Activated CD8-positive, alpha-beta memory T cell treated with anti-CD3 and anti-CD28 coated beads, Interleukin-2, amount 50 U/mL, for 4 hours (primary cell): ENCODE data around the gene TMEM181.

Source experiments
- DNase-seq: peaks from one replicate; pipeline ENCODE4 v3.0.0-alpha.2; 2020

TMEM181 gene

DNA sequence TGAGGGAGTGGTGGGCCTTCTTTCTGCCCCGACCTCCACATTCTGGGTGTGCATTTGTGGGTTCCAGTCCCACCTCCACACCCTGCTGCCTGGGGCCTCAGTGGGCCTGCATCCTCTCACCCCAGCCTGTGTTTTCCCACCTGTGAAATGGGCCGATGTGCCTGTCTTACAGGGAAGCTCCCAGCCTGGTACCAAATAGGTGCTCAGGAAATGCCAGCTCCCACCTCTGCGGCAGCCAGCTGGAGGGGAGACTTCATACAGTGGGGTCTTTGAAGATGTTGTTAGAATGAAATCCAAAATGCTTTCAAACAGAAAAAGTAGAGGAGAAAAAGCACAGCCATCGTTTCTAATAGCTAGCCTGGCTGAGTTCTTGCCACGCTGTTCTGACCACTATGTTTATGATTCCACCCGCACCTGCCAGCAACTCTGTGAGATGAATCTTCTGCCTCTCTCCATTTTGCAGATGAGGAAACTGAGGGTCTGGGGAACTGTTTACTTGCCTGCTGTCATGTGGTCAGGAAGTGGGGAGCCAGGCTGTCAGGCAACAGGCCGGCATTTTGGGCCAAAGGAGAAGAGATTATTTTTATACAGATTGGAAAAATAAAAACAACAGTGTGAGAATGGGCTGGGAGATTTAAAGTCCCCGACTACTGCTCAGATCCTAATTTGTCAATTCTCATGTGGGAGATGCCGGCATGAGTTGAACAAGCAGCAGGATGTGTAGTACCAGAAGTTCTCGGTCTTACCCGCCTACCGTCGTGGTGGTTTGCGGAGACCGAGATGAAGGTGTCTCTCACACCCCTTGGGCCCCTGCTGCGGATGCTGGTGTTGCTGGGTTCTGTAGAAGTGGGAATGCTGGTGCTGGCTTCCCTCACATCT is 4.6 kb downstream of the TMEM181 start:
- DNase-seq: no peak

DNA sequence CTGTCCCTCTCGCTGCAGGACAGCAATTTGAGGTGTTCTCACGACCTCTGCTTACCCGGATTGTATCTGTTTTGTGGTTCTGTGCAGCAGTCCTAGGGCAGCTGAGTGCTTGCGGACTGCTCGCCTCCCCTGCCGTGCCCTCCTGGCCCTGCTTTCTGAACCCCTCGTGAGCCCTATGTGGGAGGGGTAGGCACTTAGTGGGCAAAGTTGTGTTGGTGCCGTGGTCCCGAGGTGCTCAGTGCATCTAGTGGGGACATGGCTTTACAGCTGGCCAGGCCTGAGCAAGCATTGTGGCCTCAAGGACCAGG is 5.2 kb downstream of the TMEM181 start:
- DNase-seq: no peak

DNA sequence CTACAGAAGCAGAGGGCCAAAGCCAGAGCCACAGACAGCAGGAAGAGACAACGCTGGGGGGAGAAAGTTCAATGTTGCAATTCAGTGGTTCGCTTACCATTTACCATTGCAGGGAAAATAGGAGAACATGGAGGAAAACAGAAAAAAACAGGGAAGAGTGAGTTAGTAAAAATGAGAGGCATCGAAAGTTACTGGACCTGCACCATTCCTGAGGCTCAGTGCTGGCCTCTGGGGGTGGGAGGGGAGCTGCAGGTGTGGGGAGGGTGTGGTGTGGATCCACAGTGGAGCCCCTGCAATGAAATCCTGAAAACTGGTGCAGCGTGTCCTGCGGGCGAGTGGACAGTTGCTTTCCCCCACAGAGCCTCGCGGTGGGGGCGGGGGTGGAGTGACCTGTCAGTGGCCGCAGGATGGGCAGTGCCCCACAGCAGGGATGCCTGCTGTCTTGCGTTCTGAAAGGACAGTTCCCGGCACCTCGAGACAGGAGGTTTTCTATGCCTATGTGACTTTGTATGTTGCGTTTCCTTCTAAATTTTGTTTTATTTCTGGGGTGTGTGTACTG is 5.7 kb downstream of the TMEM181 start:
- DNase-seq: no peak

DNA sequence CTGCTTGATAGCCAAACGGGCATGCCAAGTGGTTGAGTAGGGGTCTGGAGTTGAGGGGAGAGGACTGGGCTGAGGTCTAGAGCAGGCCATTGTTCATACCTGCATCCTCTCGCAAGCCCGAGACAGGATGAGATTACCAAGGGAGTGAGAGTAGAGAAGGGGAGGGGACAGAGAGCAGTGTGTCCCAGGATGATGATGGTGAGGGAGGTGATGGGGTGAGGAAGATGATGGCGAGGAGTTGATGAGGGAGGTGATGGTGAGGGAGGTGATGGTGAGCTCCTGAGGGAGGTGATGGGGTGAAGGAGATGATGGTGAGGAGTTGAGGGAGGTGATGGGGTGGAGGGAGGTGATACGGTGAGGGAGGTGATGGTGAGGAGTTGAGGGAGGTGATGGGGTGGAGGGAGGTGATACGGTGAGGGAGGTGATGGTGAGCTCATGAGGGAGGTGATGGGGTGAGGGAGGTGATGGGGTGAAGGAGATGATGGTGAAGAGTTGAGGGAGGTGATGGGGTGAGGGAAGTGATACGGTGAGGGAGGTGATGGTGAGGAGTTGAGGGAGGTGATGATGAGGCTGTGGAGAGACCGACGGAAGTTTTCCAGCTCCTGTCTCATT is 6.4 kb downstream of the TMEM181 start:
- DNase-seq: no peak

DNA sequence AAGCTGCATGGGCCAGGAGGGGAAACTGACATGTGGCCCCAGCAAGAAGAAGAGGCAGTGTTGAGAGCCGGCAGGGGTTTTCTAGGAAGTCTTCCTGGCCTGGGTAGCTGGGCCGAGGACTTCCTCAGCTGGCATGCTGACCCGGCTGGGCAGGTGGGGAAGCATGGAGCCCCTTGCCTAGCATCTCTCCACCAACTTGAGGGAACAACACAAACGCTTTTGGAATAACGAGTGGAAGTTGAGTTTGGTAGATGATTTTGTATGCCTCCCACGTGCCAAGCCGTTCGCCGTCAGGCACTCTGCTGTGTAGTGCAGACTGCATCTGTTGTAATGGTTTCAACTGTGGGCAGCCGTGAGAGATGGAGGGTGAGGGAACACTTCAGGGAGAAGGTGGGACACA is 7.3 kb downstream of the TMEM181 start:
- no peak for DNase-seq

DNA sequence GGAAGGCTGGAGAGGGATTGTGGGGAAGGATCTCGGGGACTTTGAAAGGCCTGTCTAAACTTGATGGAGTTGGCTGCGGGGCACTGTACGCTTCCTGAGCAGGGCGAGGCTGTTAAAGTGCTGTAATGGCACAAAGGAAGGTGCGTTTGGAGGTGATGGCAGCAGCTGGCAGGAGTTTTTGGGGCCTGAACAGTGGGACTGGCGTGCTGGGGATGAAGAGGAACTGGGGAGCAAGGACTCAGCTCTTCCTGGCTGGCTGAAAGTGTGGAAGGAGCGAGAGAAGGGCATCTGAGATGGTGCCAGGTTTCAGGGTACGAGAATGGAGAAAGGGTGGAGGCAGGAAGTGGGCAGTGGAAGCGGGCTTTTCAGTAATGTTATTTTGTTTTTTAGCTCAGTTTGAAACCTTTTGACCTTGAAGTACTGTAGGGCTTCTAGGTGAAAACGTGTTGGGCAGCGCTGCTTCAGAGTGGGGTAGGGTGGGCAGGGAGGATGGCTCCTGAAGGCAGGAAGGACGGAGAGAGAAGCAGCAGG is 8.0 kb downstream of the TMEM181 start:
- DNase-seq: no peak

DNA sequence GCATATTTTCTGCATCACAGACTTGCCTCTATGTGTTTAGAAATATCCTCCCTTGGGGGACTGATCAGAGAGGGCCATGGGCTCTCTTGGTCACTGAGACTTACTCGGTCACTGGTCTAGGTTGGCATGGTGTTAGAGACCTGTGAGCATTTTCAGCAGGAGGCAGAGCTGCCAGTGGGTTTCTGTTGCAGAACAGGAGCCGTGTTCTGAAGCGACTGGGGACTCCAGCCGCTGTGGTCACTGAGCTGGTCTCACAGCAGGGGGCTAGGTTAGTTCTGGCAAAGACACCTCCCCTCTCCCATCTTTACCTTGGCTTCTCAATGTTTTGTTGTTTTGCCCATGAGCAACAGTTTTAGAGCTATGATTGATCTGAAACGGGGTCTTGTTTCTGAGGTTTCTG is 8.7 kb downstream of the TMEM181 start:
- DNase-seq: no peak

DNA sequence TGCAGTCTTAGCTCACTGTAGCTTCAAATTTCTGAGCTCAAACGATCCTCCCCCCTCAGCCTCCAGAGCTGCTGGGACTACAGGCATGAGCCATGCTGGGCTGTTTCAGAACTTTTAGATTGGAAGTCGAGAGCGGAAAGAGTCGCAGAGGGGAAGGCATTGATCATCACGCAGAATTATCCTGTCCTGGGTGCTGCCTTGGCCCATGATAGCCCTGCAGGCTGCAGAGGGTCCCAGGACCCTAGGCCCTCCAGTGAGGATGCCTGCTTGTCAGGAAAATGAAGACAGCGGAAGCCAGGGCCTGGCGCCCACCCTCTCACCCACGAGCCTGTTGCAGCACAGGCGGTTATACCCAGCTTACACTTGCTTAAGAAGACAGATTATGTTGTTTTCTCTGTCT is 9.1 kb downstream of the TMEM181 start:
- no peak for DNase-seq

DNA sequence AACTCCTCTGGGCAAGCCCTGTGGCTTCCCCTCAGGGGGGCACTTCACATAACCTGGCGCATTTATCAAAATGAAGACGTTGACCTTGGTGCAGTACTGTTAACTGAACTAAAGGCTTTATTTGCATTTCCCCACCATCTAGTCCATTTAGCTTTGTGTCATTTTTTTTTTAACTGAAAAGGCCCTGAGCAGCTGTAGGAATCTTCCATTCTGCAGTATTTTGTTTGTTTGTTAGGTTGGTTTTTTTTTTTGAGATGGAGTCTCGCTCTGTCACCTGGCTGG is 10.7 kb downstream of the TMEM181 start:
- no peak for DNase-seq

DNA sequence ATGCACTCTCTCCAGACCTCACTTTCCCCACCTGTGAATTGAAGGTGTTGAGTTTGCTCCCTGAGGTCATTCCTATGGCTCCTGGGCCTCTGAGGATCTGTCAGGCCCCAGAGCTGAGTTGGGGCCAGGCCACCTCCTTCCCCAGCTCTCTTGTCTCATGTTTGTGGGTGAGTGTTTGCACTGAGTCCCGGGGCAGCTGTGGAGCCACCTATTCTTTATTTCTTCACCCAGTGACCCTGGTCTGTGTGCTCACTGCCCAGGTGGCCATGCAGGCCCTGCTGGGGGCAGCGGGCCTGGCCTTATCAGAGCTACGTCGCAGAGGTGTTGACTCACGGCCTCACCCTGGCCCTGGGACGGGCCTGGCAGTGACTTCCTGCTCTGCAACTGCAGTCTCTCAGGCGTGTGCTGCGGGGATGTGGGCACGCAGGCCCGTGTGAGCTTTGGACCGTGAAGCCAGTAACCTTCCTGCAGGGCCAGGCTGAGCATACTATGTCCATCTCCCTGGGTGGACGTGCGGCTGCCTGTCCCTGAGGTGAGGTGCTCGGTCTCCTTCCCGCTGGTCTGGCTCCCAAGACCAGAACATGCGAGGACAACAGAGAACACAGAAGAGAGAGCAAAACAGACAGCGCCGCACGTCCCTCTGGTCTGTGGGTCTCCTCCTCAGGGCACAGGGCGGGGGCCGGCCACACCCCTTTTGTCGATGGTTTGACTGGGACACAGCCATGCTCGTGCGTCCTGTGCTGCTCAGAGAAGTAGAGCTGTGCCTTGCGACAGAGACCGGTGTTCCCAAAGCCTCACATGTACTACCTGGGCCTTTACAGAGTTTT is 12.1 kb downstream of the TMEM181 start:
- no peak for DNase-seq

DNA sequence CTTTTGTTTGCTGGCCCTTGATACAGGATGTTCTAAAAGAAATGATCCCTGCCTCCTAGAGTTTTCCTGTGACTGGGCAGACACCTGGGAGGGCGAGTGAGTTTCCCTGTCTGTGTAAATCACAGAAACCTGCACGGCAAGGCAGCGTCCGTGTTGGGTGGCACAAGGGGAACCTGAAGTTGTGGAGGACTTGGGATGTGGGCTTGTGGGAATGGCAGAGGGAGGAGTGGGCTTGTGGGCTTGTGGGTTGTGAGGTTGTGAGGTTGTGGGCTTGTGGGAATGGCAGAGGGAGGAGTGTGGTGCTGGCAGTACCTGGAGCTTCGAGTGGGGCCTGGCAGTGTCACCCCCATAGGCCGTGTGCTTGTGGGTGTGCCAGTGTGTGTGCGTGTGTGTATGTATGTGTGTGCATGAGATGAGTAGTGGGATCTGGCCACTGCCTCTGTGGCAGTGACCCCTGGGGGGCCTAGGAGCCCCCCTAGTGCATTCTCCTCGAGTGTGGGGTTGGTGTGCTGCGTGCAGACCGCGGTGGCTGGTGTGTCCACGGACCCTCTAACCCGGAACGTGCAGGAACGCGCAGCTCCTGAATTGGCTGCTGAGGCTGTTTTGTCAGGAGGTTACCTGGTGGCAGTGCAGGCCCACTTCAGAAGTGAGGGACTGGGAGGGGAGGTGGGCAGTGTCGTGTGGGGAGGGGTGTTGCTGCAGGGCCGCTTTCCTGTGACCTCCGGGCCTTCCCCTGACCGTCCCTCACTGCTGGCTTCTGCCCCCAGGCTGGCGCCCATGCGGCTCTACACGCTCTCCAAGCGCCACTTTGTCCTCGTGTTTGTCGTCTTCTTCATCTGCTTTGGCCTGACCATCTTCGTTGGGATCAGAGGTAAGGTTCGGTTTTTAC is 13.0 kb downstream of the TMEM181 start:
- no peak for DNase-seq

DNA sequence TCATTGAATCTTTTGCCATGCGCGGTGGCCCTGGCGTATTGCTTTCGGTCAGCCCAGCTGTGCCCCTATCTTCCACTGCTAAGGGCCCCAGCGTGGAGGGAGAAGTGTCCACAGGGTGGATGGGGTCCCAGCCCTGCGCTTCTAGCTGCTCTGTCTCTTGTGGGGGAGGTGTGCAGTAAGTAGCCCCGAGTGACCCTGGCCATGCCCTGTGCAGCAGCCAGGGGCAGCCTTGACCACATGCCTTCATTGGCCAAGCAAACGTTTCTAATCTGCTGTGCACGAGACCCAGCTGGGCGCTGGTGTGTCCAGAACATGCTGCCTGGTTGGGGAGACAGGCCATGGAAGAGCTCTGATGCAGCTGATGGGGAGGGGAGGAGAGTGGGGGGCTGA is 13.6 kb downstream of the TMEM181 start:
- no peak for DNase-seq

DNA sequence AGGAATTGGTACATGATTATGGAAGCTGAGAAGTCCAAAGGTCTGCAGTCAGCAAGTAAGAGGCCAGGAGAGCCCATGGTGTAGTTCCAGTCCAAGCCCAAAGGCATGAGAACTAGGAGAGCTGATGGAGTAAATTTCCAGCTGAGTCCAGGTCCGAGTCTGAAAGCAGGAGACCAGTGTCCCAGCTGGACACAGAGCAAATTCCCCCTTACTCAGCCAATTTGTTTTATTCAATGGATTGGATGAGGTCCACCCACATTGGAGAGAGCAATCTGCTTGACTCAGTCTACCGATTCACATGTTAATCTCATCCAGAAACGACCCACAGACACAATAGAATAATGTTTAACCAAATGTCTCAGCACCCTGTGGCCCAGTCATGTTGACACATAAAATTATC is 14.9 kb downstream of the TMEM181 start:
- DNase-seq: no peak

DNA sequence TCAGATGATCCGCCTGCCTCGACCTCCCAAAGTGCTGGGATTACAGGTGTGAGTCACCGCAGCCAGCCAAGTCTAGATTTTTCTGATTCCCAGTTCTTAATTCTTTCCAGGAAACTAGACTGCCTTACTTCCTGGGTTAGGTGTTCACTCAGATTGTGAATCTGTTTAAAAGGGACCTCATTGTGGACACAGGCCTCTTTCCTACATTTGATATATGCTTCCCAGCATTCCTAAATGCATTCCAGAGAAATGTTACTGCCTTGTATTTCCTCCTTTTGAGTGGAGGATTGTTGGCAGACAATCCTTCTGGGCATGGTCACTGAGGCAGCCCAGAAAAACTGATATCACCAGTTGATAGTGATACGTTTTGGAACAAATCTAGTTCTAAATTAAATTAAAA is 15.7 kb downstream of the TMEM181 start:
- no peak for DNase-seq

DNA sequence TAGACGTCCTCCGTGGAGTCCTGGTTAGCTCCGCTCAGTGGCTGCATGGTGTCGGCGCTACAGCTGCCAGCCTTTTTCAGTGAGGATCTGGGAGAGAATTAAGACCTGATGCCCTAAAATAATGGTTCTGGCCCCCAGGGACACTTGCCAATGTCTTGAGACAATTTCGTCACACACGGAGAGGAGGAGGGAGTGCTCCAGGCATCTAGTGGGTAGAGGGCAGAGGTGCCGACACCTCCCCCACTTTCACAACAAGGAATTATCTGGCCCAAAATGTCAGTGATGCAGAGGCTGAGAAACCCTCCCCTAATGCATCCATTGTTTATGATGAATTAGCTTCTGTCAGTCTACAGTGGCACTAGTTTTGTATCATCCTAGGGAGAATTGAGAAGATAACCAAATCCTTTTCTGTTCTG is 24.4 kb downstream of the TMEM181 start:
- DNase-seq: no peak

DNA sequence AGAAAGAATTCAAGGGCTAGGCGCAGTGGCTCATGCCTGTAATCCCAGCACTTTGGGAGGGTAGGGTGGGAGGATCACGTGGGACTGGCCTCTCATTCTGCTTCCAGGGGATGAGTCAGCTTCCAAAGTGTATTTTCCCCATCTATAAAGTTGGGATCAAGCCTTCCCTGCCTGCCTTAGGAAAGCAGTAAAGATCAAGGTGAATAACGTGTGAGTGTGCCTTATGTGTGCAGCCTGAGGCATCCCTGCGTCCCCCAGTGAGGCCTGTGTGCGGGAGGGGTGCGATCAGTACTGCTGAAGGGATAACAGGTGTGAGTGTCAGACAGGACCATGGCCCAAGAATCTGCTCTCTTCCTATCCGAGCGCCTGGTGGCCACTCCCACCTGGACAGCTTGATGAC is 26.8 kb downstream of the TMEM181 start:
- DNase-seq: no peak

DNA sequence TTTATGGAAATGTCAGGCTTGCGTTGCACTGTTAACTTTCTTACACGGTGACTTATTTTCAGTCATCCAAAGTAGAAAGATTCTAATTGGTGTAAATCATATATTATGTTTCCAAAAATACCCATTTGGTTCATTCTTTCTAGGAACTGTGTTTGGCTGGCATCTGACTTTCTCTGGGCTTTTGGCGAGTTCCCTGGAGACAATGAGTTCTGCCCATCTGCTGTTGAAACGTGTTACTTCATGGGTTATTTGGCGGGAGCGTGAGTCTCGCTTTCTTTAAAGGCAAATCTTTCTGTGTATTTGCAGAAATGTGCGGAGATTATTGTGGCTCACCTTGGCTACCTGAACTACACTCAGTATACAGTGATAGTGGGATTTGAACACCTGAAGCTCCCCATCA is 29.5 kb downstream of the TMEM181 start:
- no peak for DNase-seq

DNA sequence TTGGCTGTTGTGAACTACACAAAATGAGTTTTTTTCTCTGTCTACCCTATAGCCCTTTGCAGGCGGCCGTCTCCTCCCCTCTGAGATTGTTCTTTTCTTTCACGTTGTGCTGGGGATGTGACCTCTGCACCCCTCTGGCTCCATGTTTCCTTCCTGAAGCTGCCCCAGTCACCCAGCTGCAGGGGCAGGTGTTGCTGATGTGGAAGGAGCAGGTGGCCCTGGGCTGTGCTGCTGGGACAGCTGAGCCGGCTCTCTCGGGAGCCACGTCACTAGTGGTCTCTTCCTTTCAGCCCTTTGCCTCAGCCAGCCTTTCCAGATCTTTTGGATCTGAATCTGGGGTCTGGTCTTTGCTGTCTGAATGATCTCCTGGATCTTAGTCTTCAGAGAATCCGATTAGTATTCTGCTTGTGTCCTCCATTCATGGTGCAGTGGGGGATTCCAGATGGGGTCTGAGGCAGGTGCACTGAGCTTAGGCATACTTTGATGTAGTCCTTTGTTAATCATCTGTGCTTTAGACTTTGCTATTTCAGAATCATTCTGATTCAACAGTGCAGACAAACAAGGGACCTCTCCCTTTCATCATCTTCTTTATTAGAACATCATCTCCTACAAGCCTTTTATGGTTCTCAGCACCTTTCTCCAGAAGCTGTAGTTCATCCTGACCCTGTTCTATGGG is 31.4 kb downstream of the TMEM181 start:
- no peak for DNase-seq

DNA sequence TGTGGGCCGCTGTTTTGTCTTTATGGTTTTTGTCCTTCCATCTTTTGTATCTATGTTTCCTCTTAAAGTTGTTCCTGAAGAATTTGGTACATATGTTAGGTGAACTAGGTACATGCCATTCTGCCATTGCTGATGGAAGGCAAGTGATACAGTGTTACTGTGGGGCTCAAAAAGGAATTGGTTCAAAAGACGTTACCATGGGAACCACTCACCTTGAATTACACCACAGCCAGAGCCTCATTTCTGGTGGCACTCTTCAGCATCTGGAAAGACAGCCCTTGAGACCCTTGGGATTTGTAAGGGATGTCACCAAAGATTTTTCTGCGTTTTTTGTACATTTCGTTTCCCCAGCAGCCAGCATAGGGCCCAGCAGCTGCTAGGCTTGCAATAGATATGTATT is 31.9 kb downstream of the TMEM181 start:
- DNase-seq: no peak

DNA sequence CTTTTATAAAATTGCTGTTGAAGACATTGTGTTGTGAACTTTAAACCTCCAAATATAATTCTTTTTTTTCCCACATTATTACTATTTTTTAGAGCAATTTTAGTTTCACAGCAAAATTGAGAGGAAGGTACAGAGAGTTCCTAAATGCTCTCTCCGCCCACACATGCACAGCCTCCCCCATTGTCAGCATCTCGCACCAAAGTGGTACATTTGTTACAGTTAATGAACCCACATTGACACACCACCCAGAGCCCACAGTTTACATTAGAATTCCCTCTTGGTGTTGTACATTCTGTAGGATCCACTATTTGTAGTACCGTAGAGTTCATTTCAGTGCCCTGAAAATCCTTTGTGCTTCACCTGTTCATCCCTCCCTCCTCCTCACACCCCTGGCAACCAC is 33.8 kb downstream of the TMEM181 start:
- no peak for DNase-seq

DNA sequence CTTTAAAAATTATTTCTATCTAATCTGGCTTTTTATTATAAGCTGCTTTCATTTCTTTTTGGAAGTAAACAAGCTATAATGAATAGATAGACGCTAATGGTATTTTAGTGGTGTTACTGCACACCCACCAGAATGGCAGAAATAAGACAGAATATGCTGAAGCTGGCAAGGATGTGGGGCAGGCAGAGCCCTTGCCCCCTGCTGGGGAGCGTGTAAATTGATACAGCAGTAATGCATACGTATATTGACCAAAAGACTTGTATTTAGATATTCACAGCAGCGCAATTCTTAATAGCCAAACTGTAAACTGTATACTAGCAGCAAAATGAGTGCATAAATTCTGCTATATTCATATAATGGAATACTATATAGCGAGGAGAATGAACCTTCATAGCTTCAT is 35.3 kb downstream of the TMEM181 start:
- no peak for DNase-seq

DNA sequence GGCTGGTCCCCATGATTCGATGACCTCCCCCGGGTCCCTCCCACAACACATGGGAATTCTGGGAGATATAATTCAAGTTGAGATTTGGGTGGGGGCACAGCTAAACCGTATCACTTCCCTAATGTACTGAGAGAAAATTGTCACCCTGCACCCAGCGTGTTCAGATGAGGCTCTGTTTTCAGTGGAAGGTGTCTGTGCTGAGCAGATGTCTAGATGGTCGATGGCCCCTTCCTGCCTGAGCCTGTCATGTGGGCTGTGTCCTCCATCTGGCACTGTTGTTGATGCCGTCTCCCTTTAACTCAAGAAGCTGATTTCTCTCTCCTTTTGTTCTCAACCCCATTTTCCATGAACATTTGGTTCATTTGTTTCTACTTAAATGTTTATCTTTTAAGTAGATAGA is 37.0 kb downstream of the TMEM181 start:
- DNase-seq: no peak
